ENCODE results near the gene PRCD. TPM values are rescaled to one million over a fixed set of nuclear protein-coding genes. Genes with fewer than 3 reads are reported as not detected.
"Not testable (repeated sequence)": the region's sequence is repeated elsewhere in the genome, so short reads cannot be mapped to it uniquely, and the experiment has no call there.

PRCD gene
- total and polyA plus RNA-seq, 2 donors from 2014 or later, result 2.2 TPM; not detected in 1

DNA sequence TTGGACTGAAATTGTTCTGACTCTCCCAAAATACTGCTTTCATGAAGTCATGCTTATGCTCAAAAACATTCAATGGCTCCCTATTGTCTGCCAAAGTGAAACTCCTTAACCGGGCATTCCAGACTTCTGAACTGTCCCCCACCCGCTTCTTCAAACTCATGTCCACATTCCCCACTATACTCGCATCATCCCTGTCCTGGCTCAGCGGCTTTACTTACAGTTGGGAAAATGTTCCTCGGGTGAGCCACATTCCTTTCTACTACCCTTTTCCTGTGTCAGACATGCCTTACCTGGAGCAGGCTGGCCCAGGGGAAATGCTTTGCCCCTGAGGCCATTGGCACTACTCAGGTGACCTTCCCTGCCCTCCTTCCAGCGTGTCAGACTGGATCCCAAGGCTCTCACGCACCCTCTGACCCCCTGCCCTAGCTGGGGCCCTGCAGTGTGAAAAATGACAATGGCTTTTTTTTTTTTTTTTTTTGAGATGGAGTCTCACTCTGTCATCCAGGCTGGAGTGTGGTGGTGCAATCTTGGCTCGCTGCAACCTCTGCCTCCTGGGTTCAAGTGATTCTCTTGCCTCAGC is 7.7 kb upstream of the PRCD start:
- Histone ChIP-seq H3K4me3 (ENCODE audit: low read length in 3 of 3) (no peak overlapping the region), H3K36me3 (ENCODE audit: control insufficient read depth in 2 of 3, insufficient read depth in 3 of 3, low read length in 3 of 3) (no peaks in the 10 kb centered on the region), H3K9ac (ENCODE audit: low read length in 3 of 3) (no peak overlapping the region), H3K4me1 (ENCODE audit: control insufficient read depth in 2 of 3, insufficient read depth in 2 of 3, low read depth in 1 of 3, low read length in 3 of 3) (peaks cover 3 to 39% (median 15%) of the 10 kb centered on the region in 3 donors), H3K9me3 (ENCODE audit: control insufficient read depth in 2 of 3, insufficient read depth in 1 of 3, low read length in 3 of 3) (no peaks in the 10 kb centered on the region), H3K27ac (ENCODE audit: low read depth in 2 of 2, low read length in 2 of 2) (peak overlapping the region in 1 of 2 donors; percentile 53), H3K27me3 (ENCODE audit: control insufficient read depth, insufficient read depth, low read length) (no peaks in the 10 kb centered on the region)
- intact Hi-C loops (cut with DNase I), result no loop called here
- DNase-seq (no peak), FAIRE-seq (no peak)
- TF ChIP-seq, protein P1, sequence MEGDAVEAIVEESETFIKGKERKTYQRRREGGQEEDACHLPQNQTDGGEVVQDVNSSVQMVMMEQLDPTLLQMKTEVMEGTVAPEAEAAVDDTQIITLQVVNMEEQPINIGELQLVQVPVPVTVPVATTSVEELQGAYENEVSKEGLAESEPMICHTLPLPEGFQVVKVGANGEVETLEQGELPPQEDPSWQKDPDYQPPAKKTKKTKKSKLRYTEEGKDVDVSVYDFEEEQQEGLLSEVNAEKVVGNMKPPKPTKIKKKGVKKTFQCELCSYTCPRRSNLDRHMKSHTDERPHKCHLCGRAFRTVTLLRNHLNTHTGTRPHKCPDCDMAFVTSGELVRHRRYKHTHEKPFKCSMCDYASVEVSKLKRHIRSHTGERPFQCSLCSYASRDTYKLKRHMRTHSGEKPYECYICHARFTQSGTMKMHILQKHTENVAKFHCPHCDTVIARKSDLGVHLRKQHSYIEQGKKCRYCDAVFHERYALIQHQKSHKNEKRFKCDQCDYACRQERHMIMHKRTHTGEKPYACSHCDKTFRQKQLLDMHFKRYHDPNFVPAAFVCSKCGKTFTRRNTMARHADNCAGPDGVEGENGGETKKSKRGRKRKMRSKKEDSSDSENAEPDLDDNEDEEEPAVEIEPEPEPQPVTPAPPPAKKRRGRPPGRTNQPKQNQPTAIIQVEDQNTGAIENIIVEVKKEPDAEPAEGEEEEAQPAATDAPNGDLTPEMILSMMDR (IDR thresholded peaks at IDR 0.05; ENCODE audit: borderline replicate concordance, extremely low read depth, insufficient read depth), result no peak

DNA sequence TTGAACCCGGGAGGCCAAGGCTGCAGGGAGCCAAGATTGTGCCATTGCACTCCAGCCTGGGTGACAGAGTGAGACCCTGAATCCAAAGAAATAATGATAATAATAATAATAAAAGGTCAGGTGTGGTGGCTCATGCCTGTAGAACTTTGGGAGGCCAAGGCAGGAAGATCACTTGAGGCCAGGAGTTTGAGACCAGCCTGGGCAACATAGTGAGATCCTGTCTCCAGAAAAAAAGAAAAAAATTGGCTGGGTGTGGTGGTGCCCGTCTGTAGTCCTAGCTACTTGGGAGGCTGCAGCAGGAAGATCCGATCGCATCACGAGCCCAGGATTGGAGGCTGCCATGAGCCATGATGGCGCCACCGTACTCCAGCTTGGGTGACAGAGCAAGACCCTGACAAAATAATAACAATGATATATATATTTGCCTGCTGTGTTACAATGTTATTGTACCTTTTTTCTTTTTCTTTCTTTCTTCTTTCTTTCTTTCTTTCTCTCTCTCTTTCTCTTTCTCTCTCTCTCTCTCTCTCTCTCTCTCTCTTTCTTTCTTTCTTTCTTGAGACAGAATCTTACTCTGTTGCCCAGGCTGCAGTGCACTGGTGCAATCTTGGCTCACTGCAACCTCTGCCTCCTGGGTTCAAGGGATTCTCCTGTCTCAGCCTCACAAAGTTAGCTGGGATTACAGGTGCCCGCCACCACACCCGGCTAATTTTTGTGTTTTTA is 6.0 kb upstream of the PRCD start:
- H3K27ac ChIP-seq (ENCODE audit: low read depth in 2 of 2, low read length in 2 of 2); intact Hi-C loops (cut with DNase I); H3K9me3 ChIP-seq (ENCODE audit: control insufficient read depth in 2 of 3, insufficient read depth in 1 of 3, low read length in 3 of 3); FAIRE-seq; H3K36me3 ChIP-seq (ENCODE audit: control insufficient read depth in 2 of 3, insufficient read depth in 3 of 3, low read length in 3 of 3); H3K9ac ChIP-seq (ENCODE audit: low read length in 3 of 3); H3K27me3 ChIP-seq (ENCODE audit: control insufficient read depth, insufficient read depth, low read length); H3K4me3 ChIP-seq (ENCODE audit: low read length in 3 of 3): not testable (repeated sequence)
- peak in 1 of 5 donors; percentile 31 for DNase-seq
- peaks cover 3 to 32% (median 9%) of the 10 kb centered on the region in 3 donors for H3K4me1 ChIP-seq (ENCODE audit: control insufficient read depth in 2 of 3, insufficient read depth in 2 of 3, low read depth in 1 of 3, low read length in 3 of 3)

DNA sequence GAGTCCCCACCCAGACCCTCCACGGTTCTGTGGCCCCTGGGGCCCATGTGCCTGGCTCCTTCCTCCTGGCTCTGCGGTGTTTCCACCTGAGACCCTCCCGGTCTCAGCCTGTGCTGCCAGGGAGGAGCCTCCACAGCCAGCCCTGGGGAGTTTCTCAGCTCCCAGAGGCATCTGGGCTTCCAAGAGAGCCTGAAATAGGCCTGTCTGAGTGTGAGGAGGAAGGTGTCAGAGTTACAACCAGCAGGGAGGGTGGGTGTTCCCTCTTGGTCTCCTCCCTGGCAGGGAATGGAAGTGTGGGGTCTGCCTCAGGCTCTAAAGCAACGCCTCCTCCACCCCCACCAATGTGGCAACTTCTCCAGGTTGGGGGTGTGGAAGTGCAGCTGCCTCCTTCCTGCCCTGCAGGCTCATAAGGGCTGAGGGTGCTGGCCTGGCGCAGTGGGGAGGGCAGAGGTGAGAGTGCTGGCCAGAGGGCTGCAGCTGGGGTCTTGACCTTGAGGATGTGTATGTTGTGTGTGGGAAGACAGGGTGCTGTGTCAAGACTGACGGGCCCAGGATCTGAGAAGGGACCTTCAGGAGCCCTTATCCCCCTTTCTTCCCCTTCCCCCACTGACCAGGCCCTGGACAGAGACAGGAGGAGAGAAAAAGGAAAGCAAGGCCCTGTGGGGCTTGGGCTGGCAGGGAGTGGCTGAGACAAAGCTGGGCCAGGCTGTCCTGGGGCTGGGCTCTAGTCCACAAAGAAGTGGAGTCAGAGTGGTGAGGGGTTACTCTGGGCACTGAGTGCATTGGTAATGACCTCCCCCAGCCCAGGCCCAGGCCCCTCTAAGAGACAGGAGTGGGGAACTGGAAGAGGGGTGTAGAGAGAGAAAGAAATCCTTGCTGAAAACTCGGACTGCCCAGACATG is 4.8 kb upstream of the PRCD start:
- Histone ChIP-seq H3K4me3 (ENCODE audit: low read length in 3 of 3) (no peak overlapping the region), H3K27me3 (ENCODE audit: control insufficient read depth, insufficient read depth, low read length) (no peaks in the 10 kb centered on the region), H3K9ac (ENCODE audit: low read length in 3 of 3) (no peak overlapping the region), H3K9me3 (ENCODE audit: control insufficient read depth in 2 of 3, insufficient read depth in 1 of 3, low read length in 3 of 3) (no peaks in the 10 kb centered on the region), H3K27ac (ENCODE audit: low read depth in 2 of 2, low read length in 2 of 2) (no peak overlapping the region), H3K4me1 (ENCODE audit: control insufficient read depth in 2 of 3, insufficient read depth in 2 of 3, low read depth in 1 of 3, low read length in 3 of 3) (peaks cover 3 to 24% (median 9%) of the 10 kb centered on the region in 3 donors), H3K36me3 (ENCODE audit: control insufficient read depth in 2 of 3, insufficient read depth in 3 of 3, low read length in 3 of 3) (no peaks in the 10 kb centered on the region)
- intact Hi-C loops (cut with DNase I), result no loop called here
- TF ChIP-seq, protein P1 (IDR thresholded peaks at IDR 0.05; ENCODE audit: borderline replicate concordance, extremely low read depth, insufficient read depth), result no peak
- FAIRE-seq (no peak), DNase-seq (peak in 2 of 5 donors; percentile 37 to 53)
